Upper lobe of left lung (tissue), 4 donors: ENCODE measurements around the gene WNT9B.

Experiments
- EP300 ChIP-seq, 4 donors: sonication (generic); formaldehyde crosslinking; IDR thresholded peaks; one replicate each; pipeline ENCODE4 v1.5.1; 2017; ENCODE audit warnings: antibody characterized with exemption in 4 of 4, control low read depth in 2 of 4
- POLR2A ChIP-seq, 4 donors: fragments of 450-650 bp; IDR thresholded peaks; one replicate each; pipeline ENCODE4 v1.5.1; 2016 to 2017; ENCODE audit warnings: antibody characterized with exemption in 4 of 4, mild to moderate bottlenecking in 2 of 4
- POLR2AphosphoS5 ChIP-seq, 2 donors: sonication (generic); formaldehyde crosslinking; IDR thresholded peaks; one replicate each; pipeline ENCODE4 v1.5.1; 2017; ENCODE audit warnings: antibody characterized with exemption in 2 of 2
- TF ChIP-seq, protein P1 (sequence below), 6 experiments: fragments of 450-650 bp in 4 of 6; fragments of 200-600 bp in 2 of 6; sonication (generic) in 2 of 6; IDR thresholded peaks; one replicate each; pipeline ENCODE4 v1.5.1; 2016 to 2019; ENCODE audit warnings: antibody characterized with exemption in 6 of 6

DNA sequence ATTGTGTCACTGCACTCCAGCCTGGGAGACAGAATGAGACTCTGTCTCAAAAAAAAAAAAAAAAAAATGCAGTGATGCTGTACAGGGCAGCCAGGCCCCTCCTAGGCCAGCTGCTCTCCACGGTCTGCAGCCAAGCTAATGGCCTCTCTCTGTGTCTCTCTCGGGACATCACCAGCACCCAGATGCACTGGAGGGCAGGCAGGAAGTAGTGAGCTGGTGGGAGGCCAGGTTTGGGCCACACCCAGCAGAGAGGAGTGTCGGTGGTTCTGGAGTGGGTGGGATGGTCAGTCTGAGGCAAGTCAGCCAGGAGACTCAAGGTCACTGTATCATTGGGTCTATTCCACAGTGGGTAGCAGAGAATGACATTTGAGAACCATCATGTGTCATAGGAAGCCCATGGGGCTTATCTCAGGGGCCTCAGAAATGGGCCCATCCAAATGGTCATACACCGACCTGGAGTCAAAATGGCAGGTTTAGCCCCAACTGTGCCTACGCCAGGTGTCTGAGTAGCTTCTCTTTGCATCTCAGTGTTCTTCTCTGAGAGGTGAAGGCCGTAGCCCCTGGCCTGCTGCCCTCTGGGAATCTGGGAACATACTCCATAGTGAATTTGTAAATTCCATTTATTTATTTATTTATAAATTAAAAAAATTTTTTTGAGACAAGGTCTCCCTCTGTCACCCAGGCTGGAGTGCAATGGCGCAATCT lies 22.7 kb downstream of the WNT9B start:
- TF ChIP-seq POLR2AphosphoS5 (IDR thresholded peaks at IDR 0.05) (no peak), EP300 (IDR thresholded peaks at IDR 0.05) (no peak), POLR2A (IDR thresholded peaks at IDR 0.05) (no peak)
- TF ChIP-seq, protein P1, sequence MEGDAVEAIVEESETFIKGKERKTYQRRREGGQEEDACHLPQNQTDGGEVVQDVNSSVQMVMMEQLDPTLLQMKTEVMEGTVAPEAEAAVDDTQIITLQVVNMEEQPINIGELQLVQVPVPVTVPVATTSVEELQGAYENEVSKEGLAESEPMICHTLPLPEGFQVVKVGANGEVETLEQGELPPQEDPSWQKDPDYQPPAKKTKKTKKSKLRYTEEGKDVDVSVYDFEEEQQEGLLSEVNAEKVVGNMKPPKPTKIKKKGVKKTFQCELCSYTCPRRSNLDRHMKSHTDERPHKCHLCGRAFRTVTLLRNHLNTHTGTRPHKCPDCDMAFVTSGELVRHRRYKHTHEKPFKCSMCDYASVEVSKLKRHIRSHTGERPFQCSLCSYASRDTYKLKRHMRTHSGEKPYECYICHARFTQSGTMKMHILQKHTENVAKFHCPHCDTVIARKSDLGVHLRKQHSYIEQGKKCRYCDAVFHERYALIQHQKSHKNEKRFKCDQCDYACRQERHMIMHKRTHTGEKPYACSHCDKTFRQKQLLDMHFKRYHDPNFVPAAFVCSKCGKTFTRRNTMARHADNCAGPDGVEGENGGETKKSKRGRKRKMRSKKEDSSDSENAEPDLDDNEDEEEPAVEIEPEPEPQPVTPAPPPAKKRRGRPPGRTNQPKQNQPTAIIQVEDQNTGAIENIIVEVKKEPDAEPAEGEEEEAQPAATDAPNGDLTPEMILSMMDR (IDR thresholded peaks at IDR 0.05): no peak
